LNCAP (cell line): ENCODE data around the gene CREB5.

Experiments
- TF ChIP-seq, protein P1 (sequence below): fragments of 450-650 bp; IDR thresholded peaks from 2 replicates; pipeline ENCODE4 v1.5.1; 2017; ENCODE audit warnings: mild to moderate bottlenecking

The CREB5 gene

GRCh38 chr7:28570970-28571288 lies 158.6 kb downstream of the CREB5 start:
- TF ChIP-seq, protein P1, sequence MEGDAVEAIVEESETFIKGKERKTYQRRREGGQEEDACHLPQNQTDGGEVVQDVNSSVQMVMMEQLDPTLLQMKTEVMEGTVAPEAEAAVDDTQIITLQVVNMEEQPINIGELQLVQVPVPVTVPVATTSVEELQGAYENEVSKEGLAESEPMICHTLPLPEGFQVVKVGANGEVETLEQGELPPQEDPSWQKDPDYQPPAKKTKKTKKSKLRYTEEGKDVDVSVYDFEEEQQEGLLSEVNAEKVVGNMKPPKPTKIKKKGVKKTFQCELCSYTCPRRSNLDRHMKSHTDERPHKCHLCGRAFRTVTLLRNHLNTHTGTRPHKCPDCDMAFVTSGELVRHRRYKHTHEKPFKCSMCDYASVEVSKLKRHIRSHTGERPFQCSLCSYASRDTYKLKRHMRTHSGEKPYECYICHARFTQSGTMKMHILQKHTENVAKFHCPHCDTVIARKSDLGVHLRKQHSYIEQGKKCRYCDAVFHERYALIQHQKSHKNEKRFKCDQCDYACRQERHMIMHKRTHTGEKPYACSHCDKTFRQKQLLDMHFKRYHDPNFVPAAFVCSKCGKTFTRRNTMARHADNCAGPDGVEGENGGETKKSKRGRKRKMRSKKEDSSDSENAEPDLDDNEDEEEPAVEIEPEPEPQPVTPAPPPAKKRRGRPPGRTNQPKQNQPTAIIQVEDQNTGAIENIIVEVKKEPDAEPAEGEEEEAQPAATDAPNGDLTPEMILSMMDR = no peak

DNA sequence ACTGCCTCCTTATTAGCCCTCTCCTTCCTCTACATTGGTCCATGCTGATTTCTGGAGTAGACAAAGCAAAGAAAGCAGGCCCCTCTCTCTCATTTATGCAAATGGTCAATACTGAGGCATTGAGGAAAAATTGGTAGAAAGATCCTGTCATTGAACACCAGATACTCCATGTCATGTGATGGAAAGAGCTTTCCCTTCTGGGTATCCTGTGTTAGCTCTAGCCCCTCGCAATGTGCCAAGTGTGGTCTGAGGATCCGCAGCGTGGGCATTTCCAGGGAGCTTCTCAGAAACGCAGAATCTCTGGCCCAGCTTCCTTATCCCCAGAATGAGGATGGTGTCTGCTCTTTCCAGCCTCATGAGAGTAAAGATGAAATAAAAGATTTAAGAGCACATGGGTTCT lies 159.1 kb downstream of the CREB5 start:
- TF ChIP-seq, protein P1 = no peak

DNA sequence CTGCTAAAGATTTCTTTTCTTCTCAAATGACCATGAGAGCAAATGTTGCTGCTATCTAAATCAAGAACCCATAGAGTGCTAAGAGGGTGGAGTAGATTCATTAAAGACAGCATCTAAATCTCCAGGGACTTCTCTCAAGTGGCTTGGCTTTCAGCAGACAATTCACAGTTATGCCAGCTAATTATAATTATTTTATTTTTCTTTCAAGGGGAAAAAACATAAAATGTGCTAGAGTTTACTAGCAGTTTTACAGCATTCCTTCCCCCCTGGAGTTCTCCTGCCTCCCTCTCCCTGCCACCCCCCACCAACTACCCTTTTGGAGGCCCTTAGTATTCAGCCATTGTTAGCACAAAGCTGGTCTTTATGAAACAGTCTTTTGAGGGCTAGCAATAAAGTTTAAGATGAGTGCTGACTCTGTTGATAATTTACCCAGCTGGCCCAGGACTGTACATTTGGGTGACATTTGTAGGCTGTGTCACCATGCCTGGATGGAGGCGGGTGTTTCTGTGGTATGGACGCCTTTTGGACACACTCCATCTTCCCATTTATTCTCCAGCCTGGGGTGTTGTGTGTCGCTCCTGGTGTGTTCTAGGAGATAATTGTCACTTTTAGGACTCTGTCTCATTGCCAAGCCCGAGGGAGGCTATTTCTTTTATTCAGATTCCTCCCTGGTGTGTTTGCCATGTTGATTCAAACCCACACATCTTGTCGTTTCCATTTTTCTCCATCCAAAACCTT lies 160.2 kb downstream of the CREB5 start:
- TF ChIP-seq, protein P1 = no peak

DNA sequence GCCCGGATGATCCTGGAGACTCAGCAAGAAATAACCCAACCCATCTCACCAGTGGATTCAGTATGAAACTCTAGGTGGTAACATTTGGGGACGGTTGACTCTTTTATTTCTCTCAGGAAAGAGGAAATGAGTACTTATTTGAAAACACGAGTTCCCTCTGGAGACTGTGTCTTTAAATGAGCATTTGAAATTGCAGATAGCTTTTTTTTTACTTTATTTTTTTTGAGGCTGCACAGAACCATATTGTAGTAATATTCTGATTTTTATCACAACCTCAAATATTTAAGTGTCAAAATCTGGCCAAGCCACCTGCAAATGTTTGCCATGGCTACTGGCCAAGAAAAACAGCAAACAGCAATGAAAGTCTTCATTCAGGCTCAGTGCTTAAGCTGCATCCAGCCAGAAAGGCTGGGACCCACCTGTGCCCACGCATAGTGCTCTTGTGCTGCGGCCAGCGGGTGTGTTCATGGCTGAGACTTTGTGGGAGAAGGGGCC lies 160.8 kb downstream of the CREB5 start:
- TF ChIP-seq, protein P1 = no peak

GRCh38 chr7:28573651-28574301 lies 161.5 kb downstream of the CREB5 start:
- TF ChIP-seq, protein P1 = no peak

- TF ChIP-seq, protein P1 = no peak
These were observed 162.9 kb downstream of the CREB5 start for GRCh38 chr7:28575241-28575643.

DNA sequence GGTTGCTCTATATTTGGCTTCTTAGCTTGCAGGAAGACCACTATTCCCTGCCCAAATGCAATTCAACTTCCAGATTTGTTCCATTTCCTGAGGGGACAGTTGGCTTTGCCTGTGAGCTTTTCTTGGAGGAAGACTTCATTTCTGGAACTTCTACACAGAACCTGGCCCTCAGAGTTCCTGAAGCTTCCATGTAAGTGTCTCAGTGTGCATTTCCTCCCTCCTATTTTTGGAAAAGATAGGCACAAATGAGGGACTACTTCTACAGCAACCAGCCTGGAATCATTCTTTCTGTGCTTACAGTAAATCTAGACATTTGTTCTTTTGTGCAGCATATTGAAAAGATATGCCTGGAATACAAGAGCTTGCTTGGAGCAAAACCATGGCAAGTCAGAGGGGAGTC lies 164.3 kb downstream of the CREB5 start:
- TF ChIP-seq, protein P1 = no peak
